Progenitor cell of endocrine pancreas (in vitro differentiated cells): Measurements from ENCODE around the gene SIK1. TPM values are rescaled to one million over a fixed set of nuclear protein-coding genes. Genes with fewer than 3 reads are reported as not detected.

ENCODE experiments used
- DNase-seq: peaks from one replicate; pipeline ENCODE4 v3.0.0; 2021; ENCODE audit warnings: low spot score; ENCODE audit not compliant: unreplicated experiment
- H3K27ac Mint-ChIP-seq: 2 replicates; pipeline ENCODE4 v1.8.0; 2021; ENCODE audit warnings: mild to moderate bottlenecking, moderate library complexity, mixed read lengths
- H3K27me3 Mint-ChIP-seq: 2 replicates; pipeline ENCODE4 v1.8.0; 2021; ENCODE audit warnings: mixed read lengths
- H3K36me3 Mint-ChIP-seq: 2 replicates; pipeline ENCODE4 v1.8.0; 2022; ENCODE audit warnings: mixed read lengths; ENCODE audit not compliant: insufficient read depth
- H3K4me1 Mint-ChIP-seq: 2 replicates; pipeline ENCODE4 v1.8.0; 2021; ENCODE audit warnings: low read depth, mixed read lengths
- H3K4me3 Mint-ChIP-seq: 2 replicates; pipeline ENCODE4 v1.8.0; 2021; ENCODE audit warnings: low read depth, mild to moderate bottlenecking, moderate library complexity, mixed read lengths
- H3K9me3 Mint-ChIP-seq: 2 replicates; pipeline ENCODE4 v1.8.0; 2021; ENCODE audit warnings: low read depth, mixed read lengths
- CTCF ChIP-seq: fragments of 200-600 bp; sonication (generic); IDR thresholded peaks from one replicate; pipeline ENCODE4 v1.5.0; 2021; ENCODE audit warnings: antibody characterized with exemption, mild to moderate bottlenecking; ENCODE audit not compliant: unreplicated experiment
- total RNA-seq: library from RNA; stranded (reverse); gene quantifications from 2 replicates; pipeline ENCODE4 v1.2.1, GENCODE V29; 2021

SIK1 gene
- total RNA-seq, 1 donor from 2014 or later: 8.8 TPM

- peaks cover 5% of the 10 kb centered on the region for H3K27me3 Mint-ChIP-seq
- no peak for DNase-seq
- no peak overlapping the region for H3K4me3 Mint-ChIP-seq
- no peaks in the 10 kb centered on the region for H3K4me1 Mint-ChIP-seq
- H3K27ac Mint-ChIP-seq: no peak overlapping the region
- no peak for TF ChIP-seq CTCF
- no peaks in the 10 kb centered on the region for H3K36me3 Mint-ChIP-seq
- no peaks in the 10 kb centered on the region for H3K9me3 Mint-ChIP-seq
These were observed 51.0 kb downstream of the SIK1 start for GRCh38 chr21:43375837-43376477.

- H3K4me3 Mint-ChIP-seq: no peak overlapping the region
- H3K4me1 Mint-ChIP-seq: no peaks in the 10 kb centered on the region
- DNase-seq: no peak
- no peak for TF ChIP-seq CTCF
- no peaks in the 10 kb centered on the region for H3K9me3 Mint-ChIP-seq
- no peaks in the 10 kb centered on the region for H3K36me3 Mint-ChIP-seq
- H3K27ac Mint-ChIP-seq: no peak overlapping the region
- H3K27me3 Mint-ChIP-seq: peaks cover 5% of the 10 kb centered on the region
These were observed 51.7 kb downstream of the SIK1 start for GRCh38 chr21:43375006-43375836.

GRCh38 chr21:43374228-43374885 is 52.6 kb downstream of the SIK1 start:
- H3K36me3 Mint-ChIP-seq: no peaks in the 10 kb centered on the region
- H3K4me1 Mint-ChIP-seq: no peaks in the 10 kb centered on the region
- no peak for TF ChIP-seq CTCF
- H3K9me3 Mint-ChIP-seq: no peaks in the 10 kb centered on the region
- DNase-seq: no peak
- no peak overlapping the region for H3K27ac Mint-ChIP-seq
- no peak overlapping the region for H3K4me3 Mint-ChIP-seq
- peaks cover 5% of the 10 kb centered on the region for H3K27me3 Mint-ChIP-seq

- Mint-ChIP-seq H3K9me3 (no peaks in the 10 kb centered on the region), H3K27me3 (peaks cover 11% of the 10 kb centered on the region), H3K27ac (no peak overlapping the region), H3K4me1 (no peaks in the 10 kb centered on the region), H3K36me3 (no peaks in the 10 kb centered on the region), H3K4me3 (no peak overlapping the region)
- TF ChIP-seq CTCF: no peak
- DNase-seq: no peak
These were observed 53.3 kb downstream of the SIK1 start for GRCh38 chr21:43373362-43374227.
